K562 (cell line): ENCODE results near the gene TPSAB1.

Experiments
- CREM ChIP-seq: IDR thresholded peaks from 2 replicates; pipeline ENCODE4 v1.6.1; 2014; ENCODE audit warnings: antibody characterized with exemption, low read depth
- NCOA1 ChIP-seq: fragments of 450-650 bp; IDR thresholded peaks from 2 replicates; pipeline ENCODE4 v1.6.1; 2016; ENCODE audit warnings: low read depth
- POLR2AphosphoS5 ChIP-seq: IDR thresholded peaks from 2 replicates; pipeline ENCODE4 v1.6.1; 2011; ENCODE audit warnings: mild to moderate bottlenecking, low read depth, low read length, moderate library complexity; ENCODE audit not compliant: control insufficient read depth, insufficient read depth
- TAL1 ChIP-seq: fragments of 450-650 bp; IDR thresholded peaks from 2 replicates; pipeline ENCODE4 v1.6.1; 2016; ENCODE audit warnings: mild to moderate bottlenecking
- ZEB2 ChIP-seq: fragments of 450-650 bp; IDR thresholded peaks from 2 replicates; pipeline ENCODE4 v1.6.1; 2016
- TF ChIP-seq, protein P1 (sequence below), 3 experiments: IDR thresholded peaks in 2 of 3; conservative IDR thresholded peaks in 1 of 3; 2 replicates each; pipeline ENCODE4 v1.5.1; 2011 to 2012; ENCODE audit warnings: low read length in 3 of 3, mild to moderate bottlenecking in 3 of 3, control low read depth in 2 of 3, improper control_type of control experiment in 1 of 3, inconsistent platforms in 1 of 3, low read depth in 1 of 3, mixed read lengths in 1 of 3, moderate library complexity in 1 of 3; ENCODE audit not compliant: insufficient read depth in 2 of 3
- TF ChIP-seq, protein P2 (sequence below): fragments of 250-450 bp; sonication (Bioruptor Pico); IDR thresholded peaks from 2 replicates; pipeline ENCODE4 v1.8.0; 2021; ENCODE audit warnings: borderline replicate concordance, mild to moderate bottlenecking, moderate library complexity; ENCODE audit not compliant: poor library complexity, severe bottlenecking

DNA sequence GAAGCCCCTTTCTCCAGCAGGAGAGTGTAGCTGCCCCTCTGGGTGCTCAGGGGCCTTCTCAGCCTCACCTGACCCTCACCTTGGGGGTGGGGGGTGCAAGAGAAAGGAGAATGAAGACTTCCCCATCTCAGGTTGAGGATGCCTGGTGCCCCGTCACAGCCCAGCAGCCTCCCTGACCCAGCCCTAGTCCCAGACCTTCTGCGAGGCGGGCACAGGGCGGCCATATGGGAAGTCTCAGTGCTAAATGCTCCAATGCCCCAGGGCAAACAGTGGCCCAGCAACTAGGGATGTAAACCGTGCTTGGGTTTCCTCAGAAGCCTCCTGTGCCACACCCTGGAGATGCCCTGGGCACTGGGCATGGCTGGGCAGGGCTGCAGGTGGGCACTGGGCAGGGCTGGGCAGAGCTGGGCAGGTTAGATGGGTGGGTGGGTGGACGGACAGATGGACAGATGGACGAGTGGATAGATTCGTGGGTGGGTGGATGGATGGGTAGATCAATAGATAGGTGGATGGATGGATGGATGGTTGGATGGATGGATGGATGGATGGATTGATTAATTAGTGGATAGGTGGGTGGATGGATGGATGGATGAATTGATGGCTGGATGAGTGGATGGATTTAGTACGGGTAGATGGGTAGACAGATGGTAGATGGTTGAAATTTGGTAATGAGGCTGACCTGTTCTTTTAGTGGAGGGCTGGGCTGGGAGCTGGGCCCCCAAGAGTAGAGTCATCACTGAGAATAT is 32.1 kb downstream of the TPSAB1 start:
- TF ChIP-seq ZEB2: no peak
- TF ChIP-seq CREM: no peak
- no peak for TF ChIP-seq NCOA1
- TF ChIP-seq, protein P1, sequence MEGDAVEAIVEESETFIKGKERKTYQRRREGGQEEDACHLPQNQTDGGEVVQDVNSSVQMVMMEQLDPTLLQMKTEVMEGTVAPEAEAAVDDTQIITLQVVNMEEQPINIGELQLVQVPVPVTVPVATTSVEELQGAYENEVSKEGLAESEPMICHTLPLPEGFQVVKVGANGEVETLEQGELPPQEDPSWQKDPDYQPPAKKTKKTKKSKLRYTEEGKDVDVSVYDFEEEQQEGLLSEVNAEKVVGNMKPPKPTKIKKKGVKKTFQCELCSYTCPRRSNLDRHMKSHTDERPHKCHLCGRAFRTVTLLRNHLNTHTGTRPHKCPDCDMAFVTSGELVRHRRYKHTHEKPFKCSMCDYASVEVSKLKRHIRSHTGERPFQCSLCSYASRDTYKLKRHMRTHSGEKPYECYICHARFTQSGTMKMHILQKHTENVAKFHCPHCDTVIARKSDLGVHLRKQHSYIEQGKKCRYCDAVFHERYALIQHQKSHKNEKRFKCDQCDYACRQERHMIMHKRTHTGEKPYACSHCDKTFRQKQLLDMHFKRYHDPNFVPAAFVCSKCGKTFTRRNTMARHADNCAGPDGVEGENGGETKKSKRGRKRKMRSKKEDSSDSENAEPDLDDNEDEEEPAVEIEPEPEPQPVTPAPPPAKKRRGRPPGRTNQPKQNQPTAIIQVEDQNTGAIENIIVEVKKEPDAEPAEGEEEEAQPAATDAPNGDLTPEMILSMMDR (IDR thresholded peaks at IDR 0.05 in 2 of 3, conservative IDR thresholded peaks at IDR 0.05 in 1 of 3; ENCODE audit: insufficient read depth in 2 of 3, low read depth in 1 of 3, low read length in 3 of 3): no peak
- TF ChIP-seq, protein P2, sequence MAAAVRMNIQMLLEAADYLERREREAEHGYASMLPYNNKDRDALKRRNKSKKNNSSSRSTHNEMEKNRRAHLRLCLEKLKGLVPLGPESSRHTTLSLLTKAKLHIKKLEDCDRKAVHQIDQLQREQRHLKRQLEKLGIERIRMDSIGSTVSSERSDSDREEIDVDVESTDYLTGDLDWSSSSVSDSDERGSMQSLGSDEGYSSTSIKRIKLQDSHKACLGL: no peak
- no peak for TF ChIP-seq POLR2AphosphoS5
- no peak for TF ChIP-seq TAL1
